Measurements from ENCODE around the gene NDUFS1. TPM values are rescaled to one million over a fixed set of nuclear protein-coding genes. Genes with fewer than 3 reads are reported as not detected.

Gene NDUFS1
- total RNA-seq, 1 donor from 2014 or later = 91.1 TPM

DNA sequence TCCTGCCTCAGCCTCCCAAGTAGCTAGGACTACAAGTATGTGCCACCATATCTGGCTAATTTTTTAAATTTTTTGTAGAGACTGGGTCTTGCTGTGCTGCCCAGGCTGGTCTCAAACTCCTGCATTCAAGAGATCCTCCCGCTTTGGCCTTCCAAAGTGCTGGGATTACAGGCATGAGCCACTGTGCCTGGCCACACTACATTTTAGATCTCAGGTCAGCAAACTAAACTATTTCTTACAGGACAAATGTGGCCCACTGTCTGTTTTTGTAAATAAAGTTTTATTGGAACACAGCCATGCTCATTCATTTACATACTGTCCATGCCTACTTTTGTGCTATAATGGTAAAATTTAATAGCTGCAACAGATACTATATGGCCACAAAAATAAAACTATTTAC is 91.0 kb downstream of the NDUFS1 start:
- DNase-seq (ENCODE audit: low spot score) = no peak

Other genes with a start within 250 kb of the NDUFS1 start
- gene INO80D, start 73.3 kb downstream of the NDUFS1 start, total RNA-seq = 22.1 TPM
- gene EEF1B2, start 451 bp upstream of the NDUFS1 start, total RNA-seq = 470 TPM
- gene ZDBF2, start 115.2 kb upstream of the NDUFS1 start, total RNA-seq = 10.6 TPM

All from mesenteric fat pad (tissue), 1 donor.